Brain microvascular endothelial cell (primary cell): Measurements from ENCODE around the gene COL5A1.
A peak's percentile ranks its signal among the peaks of the same experiment; 100 is the strongest.

Experiments
- DNase-seq: peaks from one replicate; pipeline ENCODE4 v3.0.0-alpha.2; 2020
- H3K27ac ChIP-seq: fragments of 250-450 bp; sonication (Bioruptor Pico); 2 replicates; pipeline ENCODE4 v1.5.1; 2020; ENCODE audit warnings: mild to moderate bottlenecking, moderate library complexity
- H3K27me3 ChIP-seq: fragments of 250-450 bp; sonication (Bioruptor Pico); replicated peaks from 2 replicates; pipeline ENCODE4 v1.5.1; 2020; ENCODE audit warnings: mild to moderate bottlenecking
- H3K36me3 ChIP-seq: fragments of 250-450 bp; sonication (Bioruptor Pico); replicated peaks from 2 replicates; pipeline ENCODE4 v1.5.1; 2020; ENCODE audit warnings: mild to moderate bottlenecking
- H3K4me3 ChIP-seq: 2 replicates; pipeline ENCODE4 v1.5.1; 2011; ENCODE audit warnings: low read depth, mild to moderate bottlenecking, control low read depth, low read length, moderate library complexity
- in situ Hi-C: cut with HindIII; loops from 2 replicates; pipeline ENCODE4 v1.10.0; 2017; ENCODE audit warnings: low sequenced_read_pairs, low pct_ligation_motif_present
- TF ChIP-seq, protein P1 (sequence below): IDR thresholded peaks from 2 replicates; pipeline ENCODE4 v1.5.1; 2011; ENCODE audit warnings: low read depth, mild to moderate bottlenecking, moderate library complexity, low read length, control low read depth, inconsistent platforms; ENCODE audit errors: missing control alignments

Gene COL5A1

DNA sequence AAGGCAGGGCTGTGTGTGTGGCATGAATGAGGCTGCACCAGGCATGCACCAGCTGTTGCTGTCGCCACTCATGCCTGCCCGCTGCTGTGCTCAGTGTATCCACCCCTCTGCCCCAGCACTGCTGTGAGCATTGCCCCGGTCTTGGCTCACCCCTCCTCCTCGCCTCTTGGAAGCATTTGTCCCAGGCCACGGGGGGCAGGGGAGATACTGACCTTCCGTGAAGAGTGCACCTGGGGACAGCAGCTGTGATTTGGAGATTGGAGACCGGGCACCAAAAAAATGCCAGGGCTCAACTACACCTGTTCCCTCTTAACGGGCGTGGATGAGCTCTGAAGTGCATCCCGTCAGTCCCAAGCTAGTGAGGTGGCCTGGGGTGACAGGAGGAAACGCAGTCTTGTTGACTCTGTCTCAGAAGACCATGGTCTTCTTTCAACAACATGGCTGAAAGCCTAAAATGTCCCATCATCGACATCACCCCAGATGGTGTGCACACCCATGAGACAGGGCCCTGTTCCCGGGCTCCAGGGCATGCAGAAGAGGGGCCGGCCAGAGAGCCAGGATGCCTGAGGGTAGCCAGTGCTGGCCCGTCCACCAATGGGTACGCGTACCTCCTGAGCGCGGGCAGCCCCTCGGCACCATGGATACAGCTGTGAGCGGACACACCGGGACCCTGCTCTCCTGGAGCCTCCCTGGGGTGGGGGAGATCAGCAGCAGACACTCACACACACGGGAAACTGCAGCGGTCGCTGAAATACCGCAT is 115.8 kb downstream of the COL5A1 start:
- peaks cover 92% of the 10 kb centered on the region for H3K36me3 ChIP-seq
- no peak overlapping the region for H3K27ac ChIP-seq
- H3K4me3 ChIP-seq = no peak overlapping the region
- in situ Hi-C loops = no loop called here
- H3K27me3 ChIP-seq = no peaks in the 10 kb centered on the region
- DNase-seq = no peak
- TF ChIP-seq, protein P1, sequence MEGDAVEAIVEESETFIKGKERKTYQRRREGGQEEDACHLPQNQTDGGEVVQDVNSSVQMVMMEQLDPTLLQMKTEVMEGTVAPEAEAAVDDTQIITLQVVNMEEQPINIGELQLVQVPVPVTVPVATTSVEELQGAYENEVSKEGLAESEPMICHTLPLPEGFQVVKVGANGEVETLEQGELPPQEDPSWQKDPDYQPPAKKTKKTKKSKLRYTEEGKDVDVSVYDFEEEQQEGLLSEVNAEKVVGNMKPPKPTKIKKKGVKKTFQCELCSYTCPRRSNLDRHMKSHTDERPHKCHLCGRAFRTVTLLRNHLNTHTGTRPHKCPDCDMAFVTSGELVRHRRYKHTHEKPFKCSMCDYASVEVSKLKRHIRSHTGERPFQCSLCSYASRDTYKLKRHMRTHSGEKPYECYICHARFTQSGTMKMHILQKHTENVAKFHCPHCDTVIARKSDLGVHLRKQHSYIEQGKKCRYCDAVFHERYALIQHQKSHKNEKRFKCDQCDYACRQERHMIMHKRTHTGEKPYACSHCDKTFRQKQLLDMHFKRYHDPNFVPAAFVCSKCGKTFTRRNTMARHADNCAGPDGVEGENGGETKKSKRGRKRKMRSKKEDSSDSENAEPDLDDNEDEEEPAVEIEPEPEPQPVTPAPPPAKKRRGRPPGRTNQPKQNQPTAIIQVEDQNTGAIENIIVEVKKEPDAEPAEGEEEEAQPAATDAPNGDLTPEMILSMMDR = no peak

DNA sequence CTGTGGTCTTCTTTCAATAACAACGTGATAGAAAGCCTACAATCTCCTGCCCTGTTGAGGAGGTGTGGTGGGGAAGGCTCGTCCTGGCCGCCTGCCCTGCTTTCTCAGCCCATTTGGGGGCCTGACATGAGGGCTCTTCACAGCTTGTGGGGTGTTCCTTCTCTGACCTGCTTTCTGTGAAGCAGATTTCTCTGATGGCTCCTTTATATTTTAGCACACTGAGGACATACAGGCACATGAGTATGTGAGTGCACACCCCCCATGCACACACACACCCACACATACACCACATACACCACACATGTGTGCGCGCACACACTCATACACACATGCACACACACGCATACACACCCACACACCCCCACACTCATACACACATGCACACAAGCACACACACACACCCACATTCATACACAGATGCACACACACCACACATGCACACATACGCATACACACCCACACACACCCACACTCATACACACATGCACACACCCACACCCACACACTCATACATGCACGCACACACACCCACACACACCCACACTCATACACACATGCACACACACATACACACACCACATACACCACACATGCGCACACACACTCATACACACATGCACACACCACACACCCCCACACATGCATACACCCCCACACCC is 117.5 kb downstream of the COL5A1 start:
- H3K27ac ChIP-seq = no peak overlapping the region
- TF ChIP-seq, protein P1 = no peak
- H3K27me3 ChIP-seq = no peaks in the 10 kb centered on the region
- no peak overlapping the region for H3K4me3 ChIP-seq
- DNase-seq = peak; percentile 29
- in situ Hi-C loops = no loop called here
- peaks cover 89% of the 10 kb centered on the region for H3K36me3 ChIP-seq

DNA sequence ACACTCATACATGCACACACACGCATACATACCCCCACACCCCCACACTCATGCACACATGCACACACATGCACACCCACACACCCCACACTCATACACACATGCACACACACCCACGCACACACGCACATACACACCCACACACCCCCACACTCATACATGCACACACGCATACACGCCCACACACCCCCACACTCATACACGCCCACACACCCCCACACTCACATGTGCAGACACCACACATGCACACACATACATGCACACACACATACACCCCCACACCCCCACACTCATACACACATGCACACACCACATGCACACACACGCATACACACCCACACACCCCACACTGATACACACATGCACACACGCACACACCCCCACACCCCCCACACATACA is 118.3 kb downstream of the COL5A1 start:
- in situ Hi-C loops = no loop called here
- H3K36me3 ChIP-seq = peaks cover 87% of the 10 kb centered on the region
- no peak overlapping the region for H3K27ac ChIP-seq
- no peak for DNase-seq
- no peaks in the 10 kb centered on the region for H3K27me3 ChIP-seq
- TF ChIP-seq, protein P1 = no peak
- no peak overlapping the region for H3K4me3 ChIP-seq

DNA sequence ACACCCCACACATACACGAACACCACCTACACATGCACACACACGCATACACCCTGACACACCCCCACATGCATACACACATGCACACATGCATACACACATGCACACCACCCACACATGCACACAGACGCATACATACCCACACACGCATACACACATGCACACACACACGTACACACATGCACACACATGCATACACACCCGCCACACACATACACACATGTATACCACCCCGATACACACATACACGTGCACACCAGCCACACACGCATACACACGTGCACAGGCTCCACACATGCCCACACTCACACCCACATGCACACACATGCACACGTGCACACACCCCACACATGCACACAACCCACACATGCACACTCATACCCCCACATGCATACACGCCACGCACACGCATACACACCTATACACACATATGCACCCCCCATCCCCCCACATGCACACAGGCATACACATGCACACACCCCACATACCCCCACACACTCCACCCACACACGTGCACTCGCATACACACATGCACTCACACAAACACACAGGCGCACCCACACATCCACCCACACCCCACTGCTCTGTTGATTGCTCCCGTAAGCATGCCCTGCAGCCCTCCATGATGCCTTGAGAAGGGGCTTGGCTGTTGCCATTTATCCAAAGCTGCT is 119.3 kb downstream of the COL5A1 start:
- Histone ChIP-seq H3K27ac (no peak overlapping the region), H3K36me3 (peaks cover 86% of the 10 kb centered on the region), H3K27me3 (no peaks in the 10 kb centered on the region), H3K4me3 (no peak overlapping the region)
- TF ChIP-seq, protein P1 = no peak
- in situ Hi-C loops = no loop called here
- DNase-seq = no peak

DNA sequence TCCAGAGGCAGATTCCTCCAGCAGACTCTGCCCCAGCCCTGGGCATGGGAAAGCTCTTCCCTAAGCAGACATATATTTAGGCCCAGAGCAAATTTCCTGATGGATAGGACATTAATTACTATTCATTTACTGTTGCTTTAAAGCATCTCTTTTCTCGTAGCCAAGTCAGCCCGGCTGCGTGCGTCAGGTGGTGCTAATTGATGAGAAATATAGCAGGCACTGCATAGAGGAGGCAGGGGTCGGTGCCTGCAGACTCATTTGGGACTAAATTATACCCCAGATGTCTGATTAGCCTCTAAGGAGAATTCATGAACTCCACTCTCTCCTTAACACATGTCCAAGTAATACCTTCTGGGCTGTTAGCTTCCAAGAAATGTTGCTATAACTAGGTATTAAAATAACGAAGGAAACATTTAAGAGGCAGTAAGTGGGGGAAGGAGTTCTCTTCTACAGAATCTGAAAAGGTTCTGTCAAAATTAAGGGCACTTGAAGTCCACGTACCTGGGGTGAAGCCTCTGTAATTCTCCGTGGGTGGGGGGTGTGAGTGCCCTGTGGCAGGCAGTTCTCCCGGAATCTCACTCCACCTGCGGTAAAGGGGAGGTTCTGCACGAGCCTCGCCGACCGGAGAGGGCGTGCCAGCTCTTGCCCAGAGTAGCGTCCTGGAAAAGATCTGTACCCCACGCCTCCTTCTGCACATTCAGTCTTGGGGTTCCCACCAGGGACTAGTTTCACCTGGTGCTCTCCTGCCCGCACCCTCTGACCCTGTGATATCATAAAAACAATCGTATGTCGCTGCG is 123.1 kb downstream of the COL5A1 start:
- no peak for DNase-seq
- H3K36me3 ChIP-seq = peaks cover 87% of the 10 kb centered on the region
- H3K27me3 ChIP-seq = no peaks in the 10 kb centered on the region
- TF ChIP-seq, protein P1 = no peak
- no peak overlapping the region for H3K27ac ChIP-seq
- in situ Hi-C loops = no loop called here
- no peak overlapping the region for H3K4me3 ChIP-seq
